ENCODE measurements around the gene SH3RF3.

SH3RF3 gene

DNA sequence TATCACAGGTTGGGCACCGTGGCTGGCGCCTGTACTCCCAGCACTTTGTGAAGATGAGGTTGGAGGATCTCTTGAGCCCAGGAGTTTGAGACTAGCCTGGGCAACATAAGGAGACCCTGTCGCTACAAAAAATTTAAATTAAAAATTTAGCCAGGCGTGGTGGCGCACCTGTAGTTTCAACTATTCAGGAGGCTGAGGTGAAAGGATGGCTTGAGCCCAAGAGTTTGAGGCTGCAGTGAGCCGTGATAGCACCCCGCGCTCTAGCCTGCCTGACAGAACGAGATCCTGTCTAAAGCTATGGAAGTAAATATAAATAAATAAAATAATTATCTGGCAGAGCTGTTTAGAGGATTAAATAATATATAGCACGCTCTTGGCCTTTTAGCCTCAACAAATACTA is 1.4 kb upstream of the SH3RF3 start:
- H3K27me3 Mint-ChIP-seq: no peaks in the 10 kb centered on the region

DNA sequence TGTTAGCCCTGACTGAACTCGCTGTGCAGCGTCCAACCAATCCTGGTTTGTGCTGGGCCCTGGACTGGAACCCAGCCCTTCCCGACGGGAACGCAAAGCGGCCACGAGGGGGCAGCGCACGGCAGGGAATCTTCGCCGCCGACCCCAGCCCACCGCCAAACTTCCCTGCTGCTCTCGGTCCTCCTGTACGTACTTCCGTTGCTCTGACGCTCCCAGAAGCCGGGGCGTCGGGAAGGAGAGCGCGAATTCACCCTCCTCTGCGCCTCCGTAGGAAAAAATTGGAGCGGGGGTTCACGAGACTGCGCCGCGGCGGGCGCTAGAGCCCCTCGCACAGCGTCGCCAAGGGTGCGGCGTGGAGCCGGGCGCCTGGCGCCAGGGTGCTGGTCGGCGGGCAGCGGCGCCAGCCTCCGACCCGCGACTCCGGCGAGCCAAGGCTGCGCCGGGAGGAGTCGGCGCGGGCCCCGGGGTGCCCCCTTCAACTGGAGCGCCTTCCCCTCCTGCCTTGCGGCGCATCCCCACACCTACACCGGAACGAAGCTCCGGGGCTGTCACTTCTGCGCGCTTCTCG is 873 bp upstream of the SH3RF3 start:
- Mint-ChIP-seq H3K27me3 (no peaks in the 10 kb centered on the region), H3K4me1 (ENCODE audit: low read depth) (peaks cover 39% of the 10 kb centered on the region), H3K36me3 (no peaks in the 10 kb centered on the region), H3K4me3 (peak overlapping the region; percentile 86), H3K27ac (peak overlapping the region; percentile 46), H3K9me3 (ENCODE audit: low read depth) (no peaks in the 10 kb centered on the region)

More for the DNA sequence above, 1.4 kb upstream of the SH3RF3 start:
- Mint-ChIP-seq H3K27ac (peak overlapping the region; percentile 46), H3K36me3 (no peaks in the 10 kb centered on the region), H3K4me3 (peak overlapping the region; percentile 86), H3K4me1 (ENCODE audit: low read depth) (peaks cover 36% of the 10 kb centered on the region), H3K9me3 (ENCODE audit: low read depth) (no peaks in the 10 kb centered on the region)

DNA sequence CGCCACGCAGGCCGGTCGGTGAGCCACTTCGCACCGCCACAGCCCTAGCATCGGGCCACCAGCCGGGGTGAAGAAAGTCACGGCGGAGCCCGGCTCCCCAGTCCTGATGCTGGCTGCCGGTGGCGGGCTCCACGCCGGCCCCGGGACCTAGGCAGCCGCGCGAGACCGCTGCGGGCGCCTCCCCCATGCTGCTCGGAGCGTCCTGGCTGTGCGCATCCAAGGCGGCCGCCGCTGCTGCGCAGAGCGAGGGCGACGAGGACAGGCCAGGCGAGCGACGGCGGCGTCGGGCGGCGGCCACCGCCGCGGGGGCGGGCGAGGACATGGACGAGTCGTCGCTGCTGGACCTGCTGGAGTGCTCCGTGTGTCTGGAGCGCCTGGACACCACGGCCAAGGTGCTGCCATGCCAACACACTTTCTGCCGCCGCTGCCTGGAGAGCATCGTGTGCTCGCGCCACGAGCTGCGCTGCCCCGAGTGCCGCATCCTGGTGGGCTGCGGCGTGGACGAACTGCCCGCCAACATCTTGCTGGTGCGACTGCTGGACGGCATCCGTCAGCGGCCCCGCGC is 433 bp downstream of the SH3RF3 start:
- Mint-ChIP-seq H3K27me3 (no peaks in the 10 kb centered on the region), H3K36me3 (no peaks in the 10 kb centered on the region), H3K4me3 (peak overlapping the region; percentile 63), H3K4me1 (ENCODE audit: low read depth) (peaks cover 47% of the 10 kb centered on the region), H3K27ac (no peak overlapping the region), H3K9me3 (ENCODE audit: low read depth) (no peaks in the 10 kb centered on the region)

DNA sequence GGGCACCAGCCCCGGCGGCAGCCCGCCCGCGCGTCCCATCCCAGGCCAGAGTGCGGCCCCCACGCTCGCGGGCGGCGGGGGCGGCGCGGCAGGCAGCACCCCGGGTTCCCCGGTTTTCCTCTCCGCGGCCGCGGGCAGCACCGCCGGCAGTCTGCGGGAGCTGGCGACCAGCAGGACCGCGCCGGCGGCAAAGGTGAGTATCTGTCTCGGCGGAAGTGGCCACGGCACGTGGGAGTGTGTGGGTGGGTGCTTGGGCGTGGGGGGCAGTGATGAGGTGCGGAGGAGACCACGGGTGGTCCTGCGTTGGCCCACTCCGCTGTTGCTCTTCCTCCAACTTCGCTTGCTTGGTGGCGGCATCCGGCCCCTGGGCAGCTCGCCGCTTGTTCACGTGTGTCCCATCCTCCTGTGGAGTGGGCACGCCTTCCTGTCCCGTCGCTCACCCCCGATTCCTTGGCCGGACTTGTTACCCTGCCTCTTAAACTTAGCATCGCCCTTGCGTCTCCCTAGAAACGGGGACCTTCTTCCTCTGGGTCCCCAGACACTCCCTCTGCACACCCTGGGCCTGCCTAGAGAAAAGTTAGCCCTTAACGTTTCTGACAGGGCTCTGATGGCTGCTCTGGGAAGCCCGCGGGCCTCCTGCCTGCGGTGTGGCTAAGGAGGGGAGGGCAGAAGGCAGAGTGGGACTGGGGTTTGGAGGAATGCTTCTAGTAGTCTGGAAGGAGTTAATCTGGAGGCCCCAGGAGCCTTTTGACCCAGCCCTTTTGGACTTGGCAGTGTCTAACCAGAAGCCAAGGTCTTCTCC is 1.1 kb downstream of the SH3RF3 start:
- Mint-ChIP-seq H3K36me3 (no peaks in the 10 kb centered on the region), H3K4me1 (ENCODE audit: low read depth) (peaks cover 51% of the 10 kb centered on the region), H3K27me3 (no peaks in the 10 kb centered on the region), H3K27ac (peak overlapping the region; percentile 41), H3K9me3 (ENCODE audit: low read depth) (no peaks in the 10 kb centered on the region), H3K4me3 (peak overlapping the region; percentile 91)

DNA sequence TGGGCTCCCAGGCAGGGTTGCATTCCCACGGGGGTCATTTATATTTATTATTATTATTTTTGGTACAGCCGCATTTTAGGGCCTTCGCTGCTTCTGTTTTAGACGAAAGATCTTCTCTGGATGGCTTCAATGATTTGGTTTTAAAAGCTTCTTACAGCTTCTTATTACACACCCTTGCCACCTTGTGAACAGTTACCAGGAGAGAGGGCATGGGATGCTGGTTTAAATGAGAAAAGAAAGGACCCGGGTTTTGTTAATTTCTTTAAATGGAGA is 1.7 kb downstream of the SH3RF3 start:
- H3K27ac Mint-ChIP-seq: no peak overlapping the region
- no peaks in the 10 kb centered on the region for H3K9me3 Mint-ChIP-seq (ENCODE audit: low read depth)
- no peaks in the 10 kb centered on the region for H3K36me3 Mint-ChIP-seq
- H3K4me3 Mint-ChIP-seq: peak overlapping the region; percentile 91
- H3K4me1 Mint-ChIP-seq (ENCODE audit: low read depth): peaks cover 52% of the 10 kb centered on the region
- no peaks in the 10 kb centered on the region for H3K27me3 Mint-ChIP-seq

DNA sequence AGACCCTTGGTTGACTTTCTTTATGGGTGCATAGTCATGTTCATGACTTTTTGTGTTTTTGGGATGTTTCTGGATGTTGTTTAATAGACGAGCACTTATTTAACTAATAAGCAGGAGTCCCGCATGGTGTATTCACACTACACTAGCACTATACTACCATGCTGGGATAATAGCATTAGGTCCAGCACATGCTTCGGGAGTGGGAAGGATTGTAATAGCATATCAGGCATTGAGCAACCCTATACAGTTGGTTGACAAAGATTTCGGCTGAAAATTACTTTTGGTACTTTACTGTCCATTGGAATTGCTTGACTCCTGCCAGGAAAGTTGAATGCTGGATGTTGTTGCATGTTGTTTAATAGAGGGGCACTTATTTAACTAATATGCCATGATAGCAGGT is 2.8 kb downstream of the SH3RF3 start:
- Mint-ChIP-seq H3K27me3 (no peaks in the 10 kb centered on the region), H3K36me3 (no peaks in the 10 kb centered on the region), H3K4me3 (no peak overlapping the region), H3K27ac (no peak overlapping the region), H3K9me3 (ENCODE audit: low read depth) (no peaks in the 10 kb centered on the region), H3K4me1 (ENCODE audit: low read depth) (peaks cover 59% of the 10 kb centered on the region)

DNA sequence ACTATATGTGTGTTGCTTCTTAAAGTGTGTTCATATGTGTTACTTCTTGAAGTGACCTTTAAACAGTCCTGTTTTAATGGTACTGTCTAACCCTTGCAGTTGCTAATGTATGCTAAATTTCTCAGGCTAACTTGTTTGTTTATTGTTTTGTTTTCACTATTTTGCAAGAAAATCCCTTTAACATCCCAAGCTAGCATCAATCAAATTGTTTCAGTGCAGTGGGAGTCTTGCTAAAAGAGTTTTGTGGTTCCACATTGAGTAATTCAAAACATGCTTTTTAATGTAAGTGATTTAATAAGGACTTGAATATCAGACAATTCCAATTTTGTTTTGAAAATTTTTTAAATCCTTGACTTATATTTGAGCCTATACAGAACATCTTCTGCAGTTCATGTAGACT is 3.6 kb downstream of the SH3RF3 start:
- Mint-ChIP-seq H3K9me3 (ENCODE audit: low read depth) (no peaks in the 10 kb centered on the region), H3K36me3 (no peaks in the 10 kb centered on the region), H3K4me3 (no peak overlapping the region), H3K4me1 (ENCODE audit: low read depth) (peaks cover 59% of the 10 kb centered on the region), H3K27ac (no peak overlapping the region), H3K27me3 (no peaks in the 10 kb centered on the region)

DNA sequence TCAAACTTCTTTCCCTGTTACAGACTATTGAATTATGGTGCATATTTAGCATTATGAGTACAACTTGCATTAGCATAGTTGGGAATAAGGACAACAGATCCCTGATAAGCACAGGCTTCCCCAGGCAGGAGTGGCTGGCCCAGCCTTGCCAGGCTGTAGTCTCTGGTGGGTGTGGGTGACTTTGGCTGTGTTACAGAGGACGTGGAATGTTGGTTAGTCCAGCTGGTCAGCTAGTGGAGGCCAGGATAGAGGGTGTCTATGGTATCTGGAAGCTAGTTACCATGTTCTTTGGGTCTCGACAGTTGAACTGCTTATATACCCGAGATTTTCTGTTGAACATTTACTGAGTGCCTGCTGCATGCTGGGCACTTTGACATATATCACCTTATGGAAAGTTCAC is 4.7 kb downstream of the SH3RF3 start:
- H3K27ac Mint-ChIP-seq: no peak overlapping the region
- H3K9me3 Mint-ChIP-seq (ENCODE audit: low read depth): no peaks in the 10 kb centered on the region
- H3K4me3 Mint-ChIP-seq: no peak overlapping the region
- H3K36me3 Mint-ChIP-seq: no peaks in the 10 kb centered on the region
- peaks cover 64% of the 10 kb centered on the region for H3K4me1 Mint-ChIP-seq (ENCODE audit: low read depth)
- H3K27me3 Mint-ChIP-seq: no peaks in the 10 kb centered on the region

DNA sequence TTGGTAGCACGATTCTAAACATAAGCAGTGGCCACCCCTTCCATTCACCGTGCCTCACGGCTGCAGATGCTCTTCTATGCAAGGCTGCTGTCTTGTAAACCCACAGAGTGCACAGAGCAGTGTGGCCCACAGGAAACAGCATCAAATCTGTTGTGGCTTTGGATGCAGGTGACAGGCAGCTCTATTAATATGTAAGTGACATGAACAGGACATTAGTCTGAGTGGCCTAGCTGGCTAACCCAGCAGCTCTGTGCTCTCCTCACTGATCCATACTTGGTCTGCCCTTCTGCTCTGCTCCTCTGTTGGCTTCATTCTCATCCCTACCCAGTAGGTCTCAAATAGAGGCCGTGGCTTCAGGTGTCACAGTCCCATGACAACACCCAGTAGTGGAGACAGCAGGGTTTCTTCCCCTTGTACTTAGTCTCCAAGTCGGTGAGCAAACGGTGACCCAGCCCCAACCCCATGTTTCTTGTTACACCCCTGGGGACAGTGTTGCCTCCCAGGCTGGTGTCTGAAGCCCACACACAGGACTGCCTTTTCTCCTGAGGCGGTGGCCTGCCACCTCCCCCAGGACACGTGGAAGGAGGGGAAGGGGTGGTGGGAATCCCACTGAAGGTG is 5.8 kb downstream of the SH3RF3 start:
- H3K27ac Mint-ChIP-seq: no peak overlapping the region
- no peaks in the 10 kb centered on the region for H3K27me3 Mint-ChIP-seq
- no peak overlapping the region for H3K4me3 Mint-ChIP-seq
- H3K36me3 Mint-ChIP-seq: no peaks in the 10 kb centered on the region
- no peaks in the 10 kb centered on the region for H3K9me3 Mint-ChIP-seq (ENCODE audit: low read depth)
- peaks cover 73% of the 10 kb centered on the region for H3K4me1 Mint-ChIP-seq (ENCODE audit: low read depth)

DNA sequence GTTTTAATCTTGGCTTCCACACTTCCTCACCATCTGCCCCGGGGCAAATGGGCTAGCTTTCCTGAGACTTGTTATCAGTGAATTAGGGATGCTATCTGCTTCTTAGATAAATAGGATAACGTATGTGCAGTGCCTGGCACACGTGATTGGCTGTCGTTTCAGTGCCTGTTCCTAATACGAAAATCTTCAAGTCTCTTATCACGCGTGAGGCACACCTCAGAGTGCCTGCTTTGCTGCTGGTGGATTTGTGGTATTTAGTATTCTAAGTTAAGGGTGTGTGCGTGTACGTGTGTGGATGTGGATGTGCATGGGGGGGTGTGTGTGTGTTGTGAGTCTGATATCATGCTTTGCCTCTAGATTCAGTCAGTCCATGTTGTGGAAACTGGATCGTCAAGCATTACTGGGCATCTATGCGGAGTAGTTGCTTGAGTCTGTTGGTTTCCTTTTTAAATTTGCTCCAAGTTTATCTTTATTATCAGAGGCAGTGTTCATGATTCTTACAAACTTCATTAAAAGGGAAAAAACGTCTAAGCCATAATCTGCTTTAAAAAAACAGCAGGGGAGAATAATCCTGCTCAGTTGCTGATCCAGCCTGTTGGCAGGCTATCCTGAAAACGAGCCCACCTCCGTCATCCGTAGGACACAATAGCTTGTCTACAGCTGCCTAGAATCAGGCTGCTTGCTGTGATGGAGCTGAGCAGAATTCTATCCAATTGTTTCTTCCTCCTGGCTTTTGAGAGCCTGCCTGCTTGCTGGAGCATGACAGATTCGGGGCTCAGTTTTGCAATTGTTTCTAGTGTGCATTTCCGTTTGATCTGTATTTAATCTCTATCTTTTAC is 6.6 kb downstream of the SH3RF3 start:
- no peak overlapping the region for H3K4me3 Mint-ChIP-seq
- H3K4me1 Mint-ChIP-seq (ENCODE audit: low read depth): peaks cover 67% of the 10 kb centered on the region
- no peaks in the 10 kb centered on the region for H3K36me3 Mint-ChIP-seq
- H3K27me3 Mint-ChIP-seq: no peaks in the 10 kb centered on the region
- no peaks in the 10 kb centered on the region for H3K9me3 Mint-ChIP-seq (ENCODE audit: low read depth)
- H3K27ac Mint-ChIP-seq: no peak overlapping the region

DNA sequence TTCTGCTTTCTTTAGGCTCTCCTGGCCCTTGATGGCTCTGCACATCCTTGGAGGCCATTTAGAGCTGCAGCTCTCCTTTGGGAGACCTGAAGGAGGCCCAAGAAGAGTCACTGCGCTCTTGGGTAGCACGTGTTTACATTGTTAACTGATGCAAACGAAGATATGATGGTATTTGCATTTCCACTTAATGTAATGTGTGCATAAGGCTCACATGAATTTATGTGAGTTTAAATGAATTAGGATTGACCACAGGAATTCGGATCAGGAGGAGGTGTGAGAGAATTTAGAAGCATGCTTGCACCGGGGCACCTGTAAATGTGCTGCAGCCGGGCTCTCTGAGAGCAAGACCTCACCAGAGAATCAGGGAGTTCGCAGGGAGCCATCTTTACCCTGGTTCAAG is 7.5 kb downstream of the SH3RF3 start:
- H3K27ac Mint-ChIP-seq: no peak overlapping the region
- H3K36me3 Mint-ChIP-seq: no peaks in the 10 kb centered on the region
- no peak overlapping the region for H3K4me3 Mint-ChIP-seq
- H3K4me1 Mint-ChIP-seq (ENCODE audit: low read depth): peaks cover 62% of the 10 kb centered on the region
- H3K27me3 Mint-ChIP-seq: no peaks in the 10 kb centered on the region
- no peaks in the 10 kb centered on the region for H3K9me3 Mint-ChIP-seq (ENCODE audit: low read depth)

DNA sequence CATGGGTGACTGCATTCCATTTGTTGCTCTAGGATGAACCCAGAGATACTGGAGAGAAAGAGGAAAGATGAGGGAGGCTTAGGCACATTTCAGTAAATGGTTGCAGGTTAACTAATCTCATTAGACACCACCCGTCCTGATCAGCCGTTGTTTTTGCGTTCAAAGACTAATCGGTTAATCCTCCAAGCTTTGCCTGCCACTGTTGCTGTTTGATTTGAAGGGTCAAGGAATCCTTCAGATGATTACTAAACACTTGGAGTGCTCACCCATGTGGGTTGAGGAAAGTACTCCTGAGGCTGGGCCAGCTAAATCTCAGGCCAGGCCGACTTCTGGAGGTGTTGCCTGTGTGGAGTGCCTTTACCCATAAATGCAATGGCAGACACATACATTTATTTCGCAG is 8.6 kb downstream of the SH3RF3 start:
- H3K27ac Mint-ChIP-seq: peak overlapping the region; percentile 46
- no peaks in the 10 kb centered on the region for H3K36me3 Mint-ChIP-seq
- no peaks in the 10 kb centered on the region for H3K27me3 Mint-ChIP-seq
- peaks cover 57% of the 10 kb centered on the region for H3K4me1 Mint-ChIP-seq (ENCODE audit: low read depth)
- no peak overlapping the region for H3K4me3 Mint-ChIP-seq
- H3K9me3 Mint-ChIP-seq (ENCODE audit: low read depth): no peaks in the 10 kb centered on the region

DNA sequence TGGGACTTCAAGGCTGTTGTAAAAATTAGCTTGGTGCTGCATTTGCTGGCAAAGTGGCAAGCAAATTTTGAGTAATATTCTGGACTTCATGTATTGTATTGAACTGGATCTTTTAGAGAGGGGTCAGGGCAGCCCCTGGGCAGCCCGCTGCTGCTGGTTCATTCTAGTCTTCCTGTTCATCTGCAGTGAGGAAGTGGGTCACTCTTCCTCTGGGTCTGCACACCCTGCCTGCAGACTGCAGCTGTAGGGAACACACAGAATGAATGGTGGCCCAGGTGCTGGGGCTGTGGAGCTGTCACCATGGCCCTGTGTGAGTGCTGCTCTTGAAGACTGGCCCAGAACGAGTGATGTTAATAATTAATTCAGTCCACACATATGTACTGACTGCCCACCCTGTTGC is 9.4 kb downstream of the SH3RF3 start:
- peaks cover 57% of the 10 kb centered on the region for H3K4me1 Mint-ChIP-seq (ENCODE audit: low read depth)
- no peaks in the 10 kb centered on the region for H3K9me3 Mint-ChIP-seq (ENCODE audit: low read depth)
- no peaks in the 10 kb centered on the region for H3K27me3 Mint-ChIP-seq

DNA sequence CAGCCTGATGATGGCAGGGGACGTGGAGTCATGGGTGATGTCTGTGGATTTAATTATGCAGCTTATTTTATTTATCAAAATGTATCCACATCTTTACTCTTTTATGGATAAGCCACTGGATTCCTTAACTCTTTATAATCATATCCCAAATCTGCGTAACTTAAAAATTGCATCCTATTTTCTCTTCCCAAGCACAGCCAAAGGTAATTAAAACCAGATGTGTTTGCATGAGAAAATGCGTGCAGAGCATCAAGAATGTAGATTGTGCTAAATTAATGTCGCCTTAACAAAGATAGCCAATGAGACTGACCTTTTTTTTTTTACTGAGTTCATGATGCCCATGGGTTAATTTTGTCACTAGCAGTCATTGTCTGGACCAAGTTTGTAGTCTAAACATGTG is 10.0 kb downstream of the SH3RF3 start:
- H3K27me3 Mint-ChIP-seq: no peaks in the 10 kb centered on the region
- H3K4me3 Mint-ChIP-seq: no peak overlapping the region
- no peaks in the 10 kb centered on the region for H3K36me3 Mint-ChIP-seq
- peaks cover 57% of the 10 kb centered on the region for H3K4me1 Mint-ChIP-seq (ENCODE audit: low read depth)
- H3K9me3 Mint-ChIP-seq (ENCODE audit: low read depth): no peaks in the 10 kb centered on the region
- no peak overlapping the region for H3K27ac Mint-ChIP-seq

More for the DNA sequence above, 9.4 kb downstream of the SH3RF3 start:
- H3K4me3 Mint-ChIP-seq: no peak overlapping the region
- H3K36me3 Mint-ChIP-seq: no peaks in the 10 kb centered on the region
- H3K27ac Mint-ChIP-seq: no peak overlapping the region
